Cerebellar cortex (tissue), 1 donor: ENCODE results near the gene NOS1AP.

Source experiments
- DNase-seq: peaks from one replicate; pipeline ENCODE4 v3.0.0-alpha.2; 2015; ENCODE audit warnings: low spot score

The NOS1AP gene

DNA sequence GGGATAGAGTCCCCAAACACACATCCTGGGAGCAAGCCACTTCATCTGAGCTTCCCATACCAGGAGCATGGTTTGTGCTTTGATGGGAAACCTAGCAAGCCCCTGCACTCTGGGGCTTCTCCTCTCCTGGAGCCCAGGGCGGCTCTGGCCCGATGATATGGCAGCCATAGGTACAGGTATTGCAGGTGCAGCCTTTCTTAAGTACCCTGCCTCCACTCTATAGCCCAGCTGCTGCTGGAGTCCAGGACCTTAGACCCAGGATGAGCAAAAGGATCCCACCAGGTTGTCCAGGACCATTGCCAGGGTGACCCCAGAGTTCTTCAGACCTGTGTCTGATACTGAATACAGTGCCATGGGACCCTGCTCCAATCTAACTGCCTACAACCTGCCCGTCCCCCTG lies 316.2 kb downstream of the NOS1AP start:
- DNase-seq = no peak

DNA sequence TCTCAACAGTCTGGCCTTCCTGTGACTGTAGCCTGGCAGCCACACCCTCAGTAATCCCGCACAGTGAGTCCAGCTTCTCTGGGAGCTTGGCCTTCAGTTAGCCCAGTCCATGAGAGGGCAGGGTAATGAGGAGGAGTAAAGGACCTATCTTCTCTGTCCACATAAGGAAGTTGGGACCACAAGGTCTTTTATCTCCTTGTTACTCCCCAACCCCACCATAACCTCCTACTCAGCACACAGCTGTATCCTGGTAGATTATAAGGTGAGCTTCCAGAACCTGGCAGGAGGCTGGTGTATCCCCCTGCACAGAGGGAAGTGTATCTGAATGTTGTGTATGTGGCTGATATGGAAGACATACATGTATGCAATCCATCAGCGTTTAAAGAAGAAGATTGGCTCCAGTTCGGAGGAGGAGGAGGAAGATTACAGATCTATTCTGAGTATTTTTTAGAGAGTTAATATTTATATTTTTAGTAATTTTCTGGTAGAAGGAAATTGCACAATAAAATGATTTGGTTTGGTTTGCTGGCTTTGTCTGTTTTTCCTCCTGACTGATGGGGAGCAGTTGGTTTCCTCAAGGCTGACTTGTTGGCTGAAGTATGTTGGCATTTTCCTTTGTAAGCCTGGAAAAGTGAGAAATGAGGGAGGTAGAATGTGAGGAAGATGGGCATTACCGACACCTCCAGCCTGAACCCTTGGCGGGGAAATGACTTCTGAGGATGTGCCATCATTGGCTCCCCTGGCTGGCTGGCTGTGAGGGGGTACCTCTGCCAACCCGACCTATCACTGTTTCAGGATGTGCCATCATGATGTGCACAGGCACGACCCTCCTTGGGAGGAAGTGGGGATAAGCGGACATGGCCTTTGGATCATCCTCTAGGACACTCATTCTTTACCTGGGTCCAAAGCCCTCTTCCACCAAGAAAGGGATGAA lies 317.1 kb downstream of the NOS1AP start:
- no peak for DNase-seq

DNA sequence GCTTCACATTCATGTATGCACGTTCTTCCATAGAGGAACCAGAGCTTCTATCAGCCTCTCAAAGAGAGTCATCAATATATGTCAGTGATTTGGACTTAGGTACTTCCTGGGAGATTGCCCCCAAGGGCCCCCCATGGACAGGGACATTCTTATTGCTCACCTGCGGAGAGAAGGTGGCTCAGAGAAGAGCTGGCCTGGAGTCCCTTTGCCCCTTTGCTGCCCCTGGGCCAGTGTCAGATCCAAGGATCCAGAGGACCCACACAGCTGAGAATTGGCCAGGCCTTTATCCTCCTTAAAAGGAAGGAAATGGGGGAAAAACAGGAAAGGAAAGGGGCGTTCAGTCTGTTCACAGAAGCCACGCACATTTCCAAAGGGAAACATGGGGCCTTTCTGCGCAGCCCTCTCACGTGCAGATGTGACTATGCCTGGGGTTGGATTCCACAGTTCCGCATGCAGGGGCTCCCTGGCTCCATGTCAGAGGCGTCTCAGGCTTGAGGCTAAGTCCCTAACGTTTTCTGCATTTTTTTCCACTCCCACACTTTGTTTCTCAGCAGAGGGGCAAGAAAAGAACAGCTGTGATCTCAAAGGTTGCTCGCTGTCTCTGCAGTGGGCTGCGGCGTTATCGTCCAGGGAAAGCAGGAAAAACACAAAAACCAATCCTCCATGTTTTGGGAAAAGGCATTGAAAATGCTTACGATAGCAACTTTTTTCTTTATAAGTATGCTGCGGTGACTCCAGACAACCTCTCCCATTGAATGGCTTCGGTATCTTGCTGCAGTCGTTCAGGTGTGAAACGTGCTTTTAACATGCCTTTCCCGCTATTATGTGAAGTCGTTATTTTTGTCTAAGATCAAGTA lies 318.0 kb downstream of the NOS1AP start:
- DNase-seq = no peak

GRCh38 chr1:162388083-162388594 lies 318.6 kb downstream of the NOS1AP start:
- no peak for DNase-seq

- no peak for DNase-seq
These were observed 319.1 kb downstream of the NOS1AP start for GRCh38 chr1:162388615-162389014.

DNA sequence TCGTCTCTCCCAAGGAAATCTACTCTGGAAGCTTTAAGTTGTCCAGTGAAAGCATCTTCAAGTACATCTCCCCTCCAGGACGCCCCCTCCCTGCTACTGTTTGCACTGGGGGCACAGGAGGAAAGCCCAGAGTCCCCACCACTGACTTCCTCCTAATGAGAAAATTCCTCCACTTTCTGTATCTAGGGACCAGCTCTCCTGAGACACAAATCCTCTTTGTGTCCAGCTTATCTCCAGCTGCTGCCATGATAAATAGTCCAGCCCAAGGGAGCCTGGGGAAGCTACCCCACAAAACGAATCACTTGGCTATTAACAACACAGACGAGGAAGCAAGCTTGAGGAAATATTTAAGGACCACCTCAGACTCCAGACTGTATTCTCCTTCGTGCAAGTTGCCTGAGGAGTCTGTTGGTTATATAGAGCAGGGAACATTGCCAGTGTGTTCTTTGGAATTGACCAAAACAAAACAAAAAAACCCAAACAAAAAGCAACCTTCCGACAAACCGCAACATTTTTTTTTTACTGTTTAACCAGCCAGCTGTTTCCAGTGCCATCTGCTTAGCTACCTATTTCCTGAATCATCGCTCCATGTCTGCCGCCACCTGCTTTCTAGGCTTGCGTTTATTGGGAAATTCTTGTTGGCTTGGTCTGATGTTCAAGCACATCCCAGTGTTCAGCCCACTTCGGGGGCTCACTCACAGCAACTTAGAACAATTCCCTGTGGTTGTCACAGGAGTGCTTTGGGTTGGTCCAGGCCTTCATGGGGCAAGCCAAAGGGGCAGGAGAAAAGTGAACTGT lies 319.7 kb downstream of the NOS1AP start:
- no peak for DNase-seq

DNA sequence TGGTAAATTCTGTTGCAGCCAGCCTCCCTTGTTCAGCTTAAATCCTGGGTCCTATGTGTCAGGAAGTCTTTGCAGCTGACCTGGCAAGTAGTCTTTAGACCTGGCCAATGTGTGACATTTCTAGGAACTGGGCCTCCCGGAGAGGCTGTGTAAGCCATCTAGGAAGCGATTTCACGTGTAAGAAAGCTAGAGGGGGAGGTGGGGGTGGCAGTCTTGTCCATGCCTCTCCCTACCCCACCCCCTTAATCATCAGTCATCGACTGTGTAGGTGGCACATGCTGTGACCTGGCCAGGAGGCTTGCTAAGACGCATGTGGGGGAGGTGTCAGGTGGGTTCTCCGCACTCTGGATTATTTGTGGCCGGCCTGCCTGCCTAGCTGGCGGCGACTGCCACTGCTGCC lies 320.5 kb downstream of the NOS1AP start:
- DNase-seq = no peak

- no peak for DNase-seq
These were observed 321.1 kb downstream of the NOS1AP start for GRCh38 chr1:162390396-162391185.

DNA sequence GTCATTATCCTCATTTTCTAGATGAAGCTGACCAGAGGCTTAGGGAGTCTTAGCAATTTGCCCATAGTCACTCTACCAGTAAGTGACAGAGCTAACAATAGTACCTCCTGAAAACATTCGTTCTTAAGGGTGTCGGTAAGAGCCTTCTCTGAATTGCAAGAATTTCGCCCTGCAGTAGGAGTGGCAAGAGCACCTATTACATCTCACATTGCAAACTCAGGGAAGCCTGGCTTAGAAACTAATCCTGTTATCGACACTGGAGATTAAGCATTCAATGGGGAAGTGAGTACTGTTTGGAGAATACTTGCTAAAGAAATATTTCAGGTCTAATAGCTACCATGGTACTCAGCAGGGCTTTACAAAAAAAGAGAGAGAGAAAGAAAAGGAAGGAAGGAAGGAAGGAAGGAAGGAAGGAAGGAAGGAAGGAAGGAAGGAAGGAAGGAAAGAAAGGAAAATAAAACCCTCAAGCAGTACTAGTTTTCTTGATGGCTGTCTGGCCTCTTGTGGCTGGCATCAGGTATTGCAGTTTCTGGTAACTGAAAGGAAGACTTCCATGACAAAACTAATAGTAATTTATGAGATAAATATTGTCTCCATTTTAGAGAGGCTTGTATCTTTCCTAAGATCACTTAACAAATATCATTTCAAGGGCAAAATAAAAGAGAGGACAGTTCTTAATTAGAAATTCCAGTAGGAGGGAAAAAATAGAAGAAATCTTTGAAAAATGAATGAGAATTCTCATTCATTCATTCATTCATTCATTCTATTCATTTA lies 322.5 kb downstream of the NOS1AP start:
- peak; percentile 64 for DNase-seq

- DNase-seq = no peak
These were observed 326.9 kb downstream of the NOS1AP start for GRCh38 chr1:162396201-162396906.

- DNase-seq = no peak
These were observed 327.6 kb downstream of the NOS1AP start for GRCh38 chr1:162397039-162397448.

DNA sequence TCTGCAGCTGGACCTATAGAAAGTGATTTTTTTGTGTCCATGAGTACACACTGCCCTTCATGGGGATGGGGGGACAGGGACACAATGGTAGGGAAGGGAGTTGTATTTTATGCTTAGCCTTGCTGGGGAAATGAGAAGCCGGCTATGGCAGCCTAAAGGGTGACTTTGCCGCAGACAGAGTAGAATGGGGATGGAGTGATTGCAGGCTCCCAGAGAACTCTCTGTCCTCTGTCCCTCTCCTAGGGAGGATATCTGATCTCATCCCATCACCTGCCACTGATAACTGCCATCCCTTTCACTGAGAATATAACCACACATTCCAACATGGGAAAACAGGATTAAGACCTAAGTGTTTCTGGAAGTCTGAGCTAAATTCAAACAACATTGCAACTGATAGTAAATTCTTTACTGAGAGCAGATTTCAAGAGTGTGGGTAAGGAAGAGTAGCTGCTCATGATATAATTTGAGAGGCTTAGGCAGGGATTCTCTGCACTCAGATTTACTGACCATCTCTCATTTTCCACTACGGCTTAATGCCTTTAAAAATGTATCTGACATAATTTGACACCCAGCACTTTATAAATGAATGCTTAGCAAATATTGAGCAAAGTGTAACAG lies 328.6 kb downstream of the NOS1AP start:
- no peak for DNase-seq

DNA sequence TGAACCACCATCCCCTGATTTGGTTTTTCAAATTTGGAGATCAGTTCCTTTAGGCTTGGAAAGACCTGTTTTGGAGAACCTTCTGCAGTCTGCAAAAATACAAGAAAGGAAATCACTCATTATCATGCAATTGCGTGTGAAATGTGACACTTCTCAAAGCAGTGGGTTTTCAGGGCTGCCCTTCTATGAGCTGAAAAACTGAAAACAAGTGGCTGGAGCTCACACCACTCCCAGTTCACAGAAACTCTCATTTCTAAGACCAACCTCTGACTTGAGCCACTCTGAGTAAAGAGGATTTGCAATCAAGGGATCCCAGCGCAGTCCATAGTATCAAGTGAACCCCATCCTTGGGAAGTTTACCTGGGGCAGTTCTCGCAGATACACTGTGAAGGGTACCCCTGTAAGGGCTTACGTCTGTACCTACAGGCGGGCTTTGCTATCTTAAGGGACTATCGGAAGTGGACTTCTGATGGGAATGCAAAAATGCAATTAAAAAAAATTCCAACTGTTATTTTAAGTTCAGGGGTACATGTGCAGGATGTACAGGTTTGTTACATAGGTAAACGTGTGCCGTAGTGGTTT lies 329.6 kb downstream of the NOS1AP start:
- no peak for DNase-seq

DNA sequence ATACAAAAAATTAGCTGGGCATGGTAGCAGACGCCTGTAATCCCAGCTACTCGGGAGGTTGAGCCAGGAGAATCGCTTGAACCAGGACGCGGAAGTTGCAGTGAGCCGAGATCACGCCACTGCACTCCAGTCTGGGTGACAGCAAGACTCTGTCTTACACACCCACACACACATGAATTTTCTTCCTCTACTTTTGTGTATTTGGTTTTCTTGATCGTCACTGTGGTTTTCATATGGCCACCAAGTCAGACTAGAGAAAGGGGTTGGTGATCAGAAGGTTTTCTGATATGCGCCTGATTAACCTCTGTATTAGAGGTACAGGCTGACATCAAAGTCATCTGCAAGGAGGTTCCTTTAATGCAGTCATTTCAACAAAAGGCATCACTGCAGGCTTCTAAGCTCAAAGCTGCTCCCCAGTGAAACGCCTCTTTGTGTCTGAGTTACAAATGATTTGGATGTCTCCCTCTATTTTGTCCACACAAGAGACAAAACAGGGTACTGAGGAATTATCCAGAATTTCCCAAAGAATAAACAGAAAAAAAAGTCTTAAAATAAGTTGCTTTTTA lies 331.4 kb downstream of the NOS1AP start:
- no peak for DNase-seq

DNA sequence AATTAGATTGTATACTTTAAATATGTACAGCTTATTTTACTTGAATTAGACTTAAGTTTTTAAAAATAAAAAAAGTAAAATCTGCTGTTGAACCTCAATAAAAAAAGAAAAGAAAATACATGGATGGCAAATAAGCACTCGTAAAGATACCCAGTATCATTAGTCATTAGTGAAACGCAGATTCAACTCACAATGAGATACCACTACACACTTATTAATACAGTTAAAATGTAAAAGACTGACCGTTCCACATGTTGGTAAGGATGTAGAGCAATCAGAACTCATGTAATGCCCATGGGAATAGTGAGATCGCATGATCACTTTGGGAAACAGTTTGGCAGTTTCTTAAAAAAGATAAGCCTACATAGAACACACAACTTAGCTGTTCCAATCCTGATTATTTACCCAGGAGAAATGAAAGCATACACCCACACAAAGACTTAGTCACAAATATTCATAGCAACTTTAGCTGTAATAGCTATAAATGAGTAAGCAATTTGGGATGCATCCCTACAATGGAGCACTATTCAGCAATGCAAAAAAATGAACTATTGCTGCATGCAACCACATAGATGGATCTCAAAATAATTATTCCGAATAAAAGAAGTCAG lies 335.2 kb downstream of the NOS1AP start:
- no peak for DNase-seq

DNA sequence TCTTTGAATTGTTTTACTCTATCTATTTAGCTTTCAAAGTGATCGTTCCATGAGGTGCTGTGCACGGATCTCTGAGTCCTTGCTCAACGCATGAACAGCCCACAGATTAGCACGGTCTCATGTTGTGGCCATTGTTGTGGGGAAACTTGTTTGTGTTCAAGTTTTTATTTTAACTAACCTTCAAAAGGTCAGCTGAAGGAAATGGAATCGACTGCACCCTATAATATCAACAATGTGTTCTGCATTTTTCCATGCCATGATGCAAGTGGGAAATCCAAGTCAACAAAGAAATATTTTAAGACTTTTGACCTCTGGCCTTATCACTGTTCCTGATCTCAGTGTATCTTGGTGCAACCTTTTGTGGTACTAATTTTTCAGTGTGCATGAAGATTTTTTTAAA lies 336.3 kb downstream of the NOS1AP start:
- no peak for DNase-seq

- no peak for DNase-seq
These were observed 337.3 kb downstream of the NOS1AP start for GRCh38 chr1:162406811-162407210.

GRCh38 chr1:162407539-162407938 lies 338.0 kb downstream of the NOS1AP start:
- DNase-seq = no peak
